ENCODE results near the gene COX19. TPM values are rescaled to one million over a fixed set of nuclear protein-coding genes. Genes with fewer than 3 reads are reported as not detected.
A peak's percentile ranks its signal among the peaks of the same experiment; 100 is the strongest.
"Not testable (repeated sequence)": the region's sequence is repeated elsewhere in the genome, so short reads cannot be mapped to it uniquely, and the experiment has no call there.

Gene COX19
- total RNA-seq, 2 donors from 2014 or later, result 40.1 to 43.2 TPM

DNA sequence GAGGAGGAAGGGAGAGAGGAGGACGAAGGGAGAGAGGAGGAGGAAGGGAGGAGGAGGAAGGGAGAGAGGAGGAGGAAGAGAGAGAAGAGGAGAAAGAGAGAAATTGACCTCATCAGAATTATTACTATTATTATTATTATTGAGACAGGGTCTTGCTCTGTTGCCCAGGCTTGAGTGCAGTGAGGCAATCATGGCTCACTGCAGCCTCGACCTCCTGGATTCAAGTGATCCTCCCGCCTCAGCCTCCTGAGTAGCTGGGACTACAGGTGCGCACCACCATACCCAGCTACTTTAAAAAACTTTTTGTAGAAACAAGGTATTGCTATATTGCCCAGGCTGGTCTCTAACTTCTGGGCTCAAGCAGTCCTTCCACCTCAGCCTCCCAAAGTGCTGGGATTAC lies 31.6 kb downstream of the COX19 start:
- not testable (repeated sequence) for H3K4me1 Mint-ChIP-seq; H3K27me3 Mint-ChIP-seq; H3K36me3 Mint-ChIP-seq (ENCODE audit: low read depth); DNase-seq; H3K4me3 Mint-ChIP-seq; H3K9me3 ChIP-seq (ENCODE audit: control insufficient read depth, low read length, poor library complexity, severe bottlenecking); H3K27ac Mint-ChIP-seq; ATAC-seq

DNA sequence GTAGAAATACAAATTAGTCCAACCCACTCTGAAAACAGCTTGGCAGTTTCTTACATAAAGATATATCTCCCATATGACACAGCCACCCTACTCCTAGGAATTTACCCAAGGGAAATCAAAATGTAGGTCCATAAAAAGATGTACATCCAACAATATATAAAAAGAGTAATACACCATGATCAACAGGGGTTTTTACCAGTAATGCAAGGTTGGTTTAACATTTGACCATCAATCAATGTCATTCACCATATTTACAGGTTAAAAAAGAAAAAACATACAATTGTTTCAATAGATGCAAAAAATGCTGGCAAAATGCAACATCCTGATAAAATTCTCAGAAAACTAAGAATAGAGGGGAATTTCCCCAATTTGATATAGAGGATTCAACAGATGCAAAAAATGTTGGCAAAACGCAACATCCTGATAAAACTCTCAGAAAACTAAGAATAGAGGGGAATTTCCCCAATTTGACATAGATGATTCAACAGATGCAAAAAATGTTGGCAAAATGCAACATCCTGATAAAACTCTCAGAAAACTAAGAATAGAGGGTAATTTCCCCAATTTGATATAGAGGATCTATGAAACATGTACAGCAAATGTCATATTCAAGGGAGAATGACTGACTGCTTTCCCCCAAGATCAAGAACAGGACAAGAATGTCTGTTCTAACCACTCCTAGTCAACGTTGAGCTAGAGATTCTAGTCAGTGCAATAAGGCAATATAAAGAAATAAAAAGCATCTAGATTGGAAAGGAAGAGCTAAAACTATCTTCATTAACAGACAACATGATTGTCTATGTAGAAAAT lies 34.5 kb downstream of the COX19 start:
- Mint-ChIP-seq H3K4me3 (no peak overlapping the region), H3K27ac (no peak overlapping the region)
- ATAC-seq, result no peak

DNA sequence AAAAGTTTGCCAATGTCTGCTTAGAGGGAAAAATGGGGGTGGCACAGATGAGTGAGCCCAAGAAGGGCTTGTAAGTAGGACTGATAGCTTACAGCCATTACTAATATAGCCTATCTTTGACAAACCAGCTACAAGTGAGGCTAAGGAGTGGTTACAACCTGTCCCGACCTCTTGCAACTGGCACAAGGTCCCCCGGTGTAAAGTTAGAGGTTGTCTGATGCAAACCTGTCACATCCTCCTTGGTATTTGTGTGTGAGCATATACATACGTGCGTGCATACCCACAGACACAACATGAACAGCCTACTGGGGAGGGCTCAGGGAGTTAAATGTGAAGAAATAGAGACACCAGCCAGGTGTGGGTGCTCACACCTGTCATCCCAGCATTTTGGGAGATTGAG lies 35.5 kb downstream of the COX19 start:
- no peak overlapping the region for H3K4me3 Mint-ChIP-seq
- no peak for ATAC-seq

More for the DNA sequence above, 34.5 kb downstream of the COX19 start:
- H3K9me3 ChIP-seq (ENCODE audit: control insufficient read depth, low read length, poor library complexity, severe bottlenecking), result no peaks in the 10 kb centered on the region
- no peaks in the 10 kb centered on the region for H3K36me3 Mint-ChIP-seq (ENCODE audit: low read depth)
- no peak for DNase-seq
- no peaks in the 10 kb centered on the region for H3K27me3 Mint-ChIP-seq
- H3K4me1 Mint-ChIP-seq, result peaks cover 5% of the 10 kb centered on the region

DNA sequence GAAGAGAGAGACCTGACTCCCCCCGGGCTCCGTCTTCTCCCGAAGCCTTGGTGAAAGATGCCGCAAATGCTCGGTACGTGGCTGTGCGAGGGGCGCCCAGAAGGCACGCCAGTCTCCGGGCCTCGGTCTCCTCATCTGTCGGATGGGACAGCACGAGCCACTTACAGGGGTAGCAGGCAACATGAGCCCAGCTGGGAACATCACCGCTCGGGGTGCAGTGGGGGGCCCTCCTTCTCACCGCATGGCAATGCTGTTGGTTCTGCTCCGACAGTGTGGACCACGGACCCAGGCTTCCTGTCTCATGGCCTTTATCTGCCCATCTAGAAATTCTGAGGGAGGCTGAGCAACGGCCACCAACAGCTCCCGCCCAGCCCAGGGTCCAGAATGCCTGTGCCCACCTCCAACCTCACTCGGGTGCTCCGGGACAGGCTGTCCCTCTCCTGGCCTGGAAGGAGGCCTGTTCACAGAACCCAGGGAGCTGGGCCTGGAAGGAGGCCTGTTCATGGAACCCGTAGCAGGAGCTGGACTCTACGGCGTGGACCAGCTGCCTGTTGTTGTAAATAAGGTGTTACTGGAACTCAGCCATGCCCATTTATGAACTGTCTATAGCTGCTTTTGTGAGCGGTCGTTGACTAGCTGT lies 36.7 kb downstream of the COX19 start:
- no peaks in the 10 kb centered on the region for H3K9me3 ChIP-seq (ENCODE audit: control insufficient read depth, low read length, poor library complexity, severe bottlenecking)
- peaks cover 5% of the 10 kb centered on the region for H3K4me1 Mint-ChIP-seq
- no peaks in the 10 kb centered on the region for H3K27me3 Mint-ChIP-seq
- no peaks in the 10 kb centered on the region for H3K36me3 Mint-ChIP-seq (ENCODE audit: low read depth)
- peak overlapping the region; percentile 32 for H3K27ac Mint-ChIP-seq
- no peak for ATAC-seq
- no peak overlapping the region for H3K4me3 Mint-ChIP-seq
- DNase-seq, result no peak

More for the DNA sequence above, 35.5 kb downstream of the COX19 start:
- DNase-seq, result no peak
- H3K27me3 Mint-ChIP-seq, result no peaks in the 10 kb centered on the region
- H3K27ac Mint-ChIP-seq, result no peak overlapping the region
- peaks cover 5% of the 10 kb centered on the region for H3K4me1 Mint-ChIP-seq
- H3K9me3 ChIP-seq (ENCODE audit: control insufficient read depth, low read length, poor library complexity, severe bottlenecking), result no peaks in the 10 kb centered on the region
- H3K36me3 Mint-ChIP-seq (ENCODE audit: low read depth), result no peaks in the 10 kb centered on the region

DNA sequence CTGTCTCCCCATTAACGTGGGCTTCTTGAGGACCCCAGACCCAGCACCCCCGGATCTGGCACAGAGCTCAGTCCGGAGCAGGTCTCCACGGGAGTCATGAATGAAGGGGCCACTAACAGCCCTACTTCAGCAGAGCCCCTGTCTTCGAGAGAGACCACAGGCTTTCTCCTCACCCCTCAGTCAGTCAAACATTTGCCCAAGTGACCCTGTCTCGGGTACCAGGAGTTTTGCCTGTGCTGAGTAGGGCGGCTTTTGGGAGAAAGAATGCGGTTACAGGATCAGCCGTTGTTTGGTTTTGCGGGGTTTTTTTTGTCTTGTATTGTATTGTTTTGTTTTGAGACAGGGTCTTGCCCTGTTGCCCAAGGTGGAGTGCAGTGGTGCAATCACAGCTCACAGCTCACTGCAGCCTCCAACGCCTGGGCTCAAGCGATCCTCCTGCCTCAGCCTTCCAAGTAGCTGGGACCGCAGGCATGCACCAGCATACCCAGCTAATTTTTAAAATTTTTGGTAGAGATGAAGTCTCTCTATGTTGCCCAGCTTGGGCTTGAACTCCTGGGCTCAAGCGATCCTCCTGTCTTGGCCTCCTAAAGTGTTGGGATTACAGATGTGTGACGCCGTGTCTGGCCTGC lies 37.4 kb downstream of the COX19 start:
- ATAC-seq (no peak), DNase-seq (no peak)
- H3K27ac Mint-ChIP-seq, result peak overlapping the region; percentile 32
- no peaks in the 10 kb centered on the region for H3K9me3 ChIP-seq (ENCODE audit: control insufficient read depth, low read length, poor library complexity, severe bottlenecking)
- H3K27me3 Mint-ChIP-seq, result no peaks in the 10 kb centered on the region
- H3K4me3 Mint-ChIP-seq, result no peak overlapping the region
- peaks cover 5% of the 10 kb centered on the region for H3K4me1 Mint-ChIP-seq
- no peaks in the 10 kb centered on the region for H3K36me3 Mint-ChIP-seq (ENCODE audit: low read depth)

DNA sequence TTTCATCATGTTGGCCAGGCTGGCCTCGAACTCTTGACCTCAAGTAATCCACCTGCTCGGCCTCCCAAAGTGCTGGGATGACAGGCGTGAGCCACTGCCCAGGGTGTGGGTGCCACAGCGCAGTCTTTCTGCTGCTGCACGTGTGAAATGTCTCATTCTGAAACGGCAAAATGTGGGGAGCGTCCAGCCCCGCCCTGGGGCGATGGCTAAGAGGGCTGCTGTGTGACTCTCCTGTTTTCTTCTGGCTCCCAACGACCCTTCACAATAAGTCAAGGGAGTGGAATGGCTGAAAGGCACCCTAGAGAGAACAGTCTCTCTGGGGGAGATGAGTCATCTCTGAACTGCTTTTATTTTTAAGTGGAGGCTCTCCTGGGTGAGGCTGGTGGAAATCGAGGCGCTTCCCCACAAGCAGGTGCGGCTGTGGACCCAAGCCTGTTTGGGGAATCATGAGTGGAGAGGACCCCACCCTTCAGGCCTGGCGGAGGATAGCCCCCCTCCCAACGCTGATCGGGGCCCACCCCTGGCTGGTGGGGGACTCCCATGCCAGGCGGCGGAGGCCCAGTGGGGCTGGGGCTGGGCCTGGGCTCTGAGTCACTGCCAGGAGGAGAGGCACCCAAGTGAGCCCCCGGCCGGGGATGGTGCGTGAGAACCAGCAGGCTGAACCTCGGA lies 38.8 kb downstream of the COX19 start:
- H3K27ac Mint-ChIP-seq, result no peak overlapping the region
- H3K9me3 ChIP-seq (ENCODE audit: control insufficient read depth, low read length, poor library complexity, severe bottlenecking), result no peaks in the 10 kb centered on the region
- DNase-seq, result no peak
- ATAC-seq, result no peak
- H3K4me1 Mint-ChIP-seq, result peaks cover 5% of the 10 kb centered on the region
- no peaks in the 10 kb centered on the region for H3K27me3 Mint-ChIP-seq
- no peak overlapping the region for H3K4me3 Mint-ChIP-seq
- no peaks in the 10 kb centered on the region for H3K36me3 Mint-ChIP-seq (ENCODE audit: low read depth)

DNA sequence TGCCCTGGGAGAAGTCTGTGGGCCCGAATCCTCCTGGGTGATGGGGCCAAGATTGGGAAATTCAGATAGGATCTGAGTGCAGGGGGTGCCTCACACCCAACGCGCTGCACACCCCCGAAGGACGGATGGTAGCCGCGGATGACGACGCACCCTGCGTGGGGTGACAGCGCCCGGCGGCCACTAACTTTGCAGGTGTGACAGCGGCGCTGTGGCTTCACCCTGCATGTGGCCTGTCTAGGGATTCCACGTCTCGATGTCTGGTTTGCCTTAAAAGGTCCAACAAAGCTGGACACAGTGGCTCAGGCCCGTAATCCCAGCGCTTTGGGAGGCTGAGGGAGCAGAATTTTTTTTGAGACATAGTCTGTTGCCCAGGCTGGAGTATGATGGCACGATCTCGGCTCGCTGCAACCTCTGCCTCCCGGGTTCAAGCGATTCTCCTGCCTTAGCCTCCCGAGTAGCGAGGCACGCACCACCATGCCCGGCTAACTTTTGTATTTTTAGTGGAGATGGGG lies 39.4 kb downstream of the COX19 start:
- Mint-ChIP-seq H3K4me1 (peaks cover 7% of the 10 kb centered on the region), H3K4me3 (no peak overlapping the region), H3K36me3 (ENCODE audit: low read depth) (no peaks in the 10 kb centered on the region), H3K27ac (no peak overlapping the region), H3K27me3 (no peaks in the 10 kb centered on the region)
- no peaks in the 10 kb centered on the region for H3K9me3 ChIP-seq (ENCODE audit: control insufficient read depth, low read length, poor library complexity, severe bottlenecking)
- DNase-seq (no peak), ATAC-seq (no peak)

DNA sequence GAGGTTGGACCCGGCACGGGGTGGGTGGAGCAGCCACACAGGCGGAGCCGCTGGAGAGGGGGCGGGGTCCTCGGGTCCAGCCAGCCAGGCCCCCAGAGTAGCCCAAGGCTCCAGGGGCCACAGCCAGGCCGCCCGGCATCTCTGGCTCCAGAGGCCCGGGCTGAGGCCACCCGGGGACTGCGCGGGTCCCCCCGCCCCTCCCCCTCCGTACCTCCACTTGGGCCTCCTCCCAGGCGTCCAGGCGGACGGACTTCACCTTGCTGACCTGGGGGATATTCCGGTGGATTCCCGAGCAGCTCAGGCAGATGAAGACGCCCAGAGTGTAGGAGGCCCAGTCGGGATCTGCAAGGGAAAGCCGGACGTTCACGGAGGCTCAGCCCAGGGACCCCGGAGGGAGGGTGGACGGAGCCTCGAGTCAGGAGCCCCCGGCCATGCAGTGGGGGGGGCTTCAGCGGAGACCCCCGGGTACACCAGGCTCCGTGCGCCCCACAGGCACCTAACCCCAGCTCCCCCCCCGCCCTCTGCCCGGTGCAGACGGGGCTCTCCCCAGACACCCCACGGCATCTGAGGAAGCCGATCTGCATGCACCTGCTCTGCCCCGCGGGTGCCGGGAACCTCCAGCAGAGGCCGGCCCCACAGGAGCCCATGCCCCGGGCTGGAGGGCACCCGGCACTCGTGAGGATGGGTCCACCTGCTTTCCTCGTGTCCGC lies 40.0 kb downstream of the COX19 start:
- DNase-seq (no peak), ATAC-seq (no peak)
- Mint-ChIP-seq H3K4me3 (no peak overlapping the region), H3K27ac (no peak overlapping the region), H3K4me1 (peaks cover 8% of the 10 kb centered on the region), H3K27me3 (no peaks in the 10 kb centered on the region), H3K36me3 (ENCODE audit: low read depth) (no peaks in the 10 kb centered on the region)
- no peaks in the 10 kb centered on the region for H3K9me3 ChIP-seq (ENCODE audit: control insufficient read depth, low read length, poor library complexity, severe bottlenecking)

DNA sequence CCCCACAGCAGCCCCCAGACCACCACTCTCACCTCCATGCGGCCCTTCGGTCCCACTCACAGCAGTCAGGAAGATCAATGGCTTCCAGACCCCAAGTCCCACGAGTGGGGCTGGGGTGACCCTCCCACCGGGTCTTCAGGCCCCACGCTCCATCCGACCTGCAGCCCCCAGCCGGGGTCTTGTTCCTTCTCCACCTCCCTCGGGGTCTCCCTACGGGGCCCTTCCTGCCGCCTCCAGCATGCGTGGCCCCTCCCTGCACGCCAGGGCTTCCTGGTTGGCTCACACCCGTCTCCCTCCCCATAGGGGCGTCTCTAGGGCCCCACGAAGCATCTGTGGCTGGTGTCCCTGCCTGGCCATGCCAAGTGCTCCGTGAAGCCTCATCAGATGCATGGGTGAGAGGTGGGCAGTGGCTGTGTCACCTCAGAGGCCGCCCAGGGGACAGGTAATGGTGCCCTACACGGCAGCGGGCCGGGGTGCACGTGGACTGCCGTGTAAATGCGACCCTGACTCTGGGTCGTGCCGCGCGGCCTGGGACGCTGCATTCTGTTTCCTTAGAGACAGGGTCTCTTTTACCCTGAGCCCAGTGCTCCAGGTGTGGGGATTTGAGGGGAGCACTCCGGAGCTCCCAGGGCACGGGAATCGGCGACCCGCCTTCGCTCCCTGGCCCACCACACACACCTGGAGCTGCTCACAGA lies 40.7 kb downstream of the COX19 start:
- no peak overlapping the region for H3K27ac Mint-ChIP-seq
- H3K4me3 Mint-ChIP-seq, result no peak overlapping the region
- ATAC-seq (no peak), DNase-seq (no peak)
- peaks cover 10% of the 10 kb centered on the region for H3K4me1 Mint-ChIP-seq
- no peaks in the 10 kb centered on the region for H3K9me3 ChIP-seq (ENCODE audit: control insufficient read depth, low read length, poor library complexity, severe bottlenecking)
- no peaks in the 10 kb centered on the region for H3K36me3 Mint-ChIP-seq (ENCODE audit: low read depth)
- no peaks in the 10 kb centered on the region for H3K27me3 Mint-ChIP-seq

DNA sequence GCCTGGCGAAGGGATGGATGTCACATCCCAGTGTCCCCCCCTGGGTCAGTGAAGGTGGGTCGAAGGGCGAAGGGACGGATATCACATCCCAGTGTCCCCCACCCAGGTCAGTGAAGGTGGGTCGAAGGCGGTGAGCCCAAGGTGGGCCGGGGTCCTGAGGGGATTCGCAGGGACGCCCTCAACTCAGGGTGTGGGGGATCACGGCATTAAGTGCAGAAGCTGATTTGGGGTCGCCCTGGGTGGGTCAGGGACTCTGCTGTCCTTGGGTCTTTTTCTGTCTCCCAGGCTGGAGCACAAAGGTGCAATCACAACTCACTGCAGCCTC lies 42.7 kb downstream of the COX19 start:
- no peak overlapping the region for H3K27ac Mint-ChIP-seq
- H3K27me3 Mint-ChIP-seq, result no peaks in the 10 kb centered on the region
- ATAC-seq (no peak), DNase-seq (no peak)
- H3K4me1 Mint-ChIP-seq, result peaks cover 10% of the 10 kb centered on the region
- no peak overlapping the region for H3K4me3 Mint-ChIP-seq
- H3K9me3 ChIP-seq (ENCODE audit: control insufficient read depth, low read length, poor library complexity, severe bottlenecking), result no peaks in the 10 kb centered on the region
- no peaks in the 10 kb centered on the region for H3K36me3 Mint-ChIP-seq (ENCODE audit: low read depth)

DNA sequence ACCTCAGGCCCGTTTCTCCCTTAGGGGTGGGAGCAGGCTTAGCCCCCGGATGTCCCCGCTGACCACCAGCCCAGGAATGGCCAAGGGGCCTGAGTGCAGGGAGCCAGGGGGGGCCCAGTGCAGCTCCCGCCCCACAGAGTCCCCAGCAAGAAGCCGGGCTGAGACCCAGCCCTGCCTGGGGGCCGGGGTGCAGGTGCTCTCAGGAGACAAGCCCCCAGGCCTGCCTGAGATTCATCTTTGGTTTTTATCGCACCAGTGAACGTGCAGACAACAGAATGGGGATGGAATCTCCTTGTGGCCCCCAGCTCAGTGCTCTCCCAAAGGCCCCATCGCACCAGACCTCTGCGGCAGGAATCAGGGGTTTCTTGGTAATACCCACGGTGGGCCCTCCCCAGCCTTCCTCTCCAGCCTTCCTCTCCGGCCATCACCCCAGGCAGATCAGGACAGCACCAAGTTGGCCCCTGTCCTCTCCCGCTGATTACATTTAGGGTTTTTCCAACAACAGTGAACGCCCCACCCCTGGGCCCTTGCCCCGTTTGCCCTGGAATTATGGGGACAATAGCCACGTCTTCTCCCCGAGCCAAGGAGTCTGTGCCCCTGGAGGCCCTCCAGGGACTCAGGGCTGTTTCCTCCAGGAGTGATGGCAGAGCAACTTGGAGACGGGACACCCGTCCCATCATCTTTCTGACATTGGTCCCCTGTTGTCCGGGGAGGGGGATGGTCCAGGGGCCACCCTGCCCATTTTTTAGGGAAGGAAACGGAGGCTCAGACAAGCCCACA lies 43.3 kb downstream of the COX19 start:
- ATAC-seq (no peak), DNase-seq (no peak)
- H3K36me3 Mint-ChIP-seq (ENCODE audit: low read depth), result no peaks in the 10 kb centered on the region
- H3K4me1 Mint-ChIP-seq, result peaks cover 10% of the 10 kb centered on the region
- no peaks in the 10 kb centered on the region for H3K9me3 ChIP-seq (ENCODE audit: control insufficient read depth, low read length, poor library complexity, severe bottlenecking)
- H3K4me3 Mint-ChIP-seq, result no peak overlapping the region
- no peak overlapping the region for H3K27ac Mint-ChIP-seq
- H3K27me3 Mint-ChIP-seq, result no peaks in the 10 kb centered on the region

Data from T-helper 17 cell (primary cell).